HEK293 (cell line): ENCODE data around the gene PAXX.

ENCODE experiments used
- CTCF ChIA-PET: fragments of 350-600 bp; formaldehyde crosslinking; extraction: SDS; loops from one replicate; lab custom pipeline; 2021; ENCODE audit warnings: antibody characterized with exemption; lab: Yijun Ruan, JAX
- POLR2A ChIA-PET: fragments of 300-600 bp; formaldehyde crosslinking; extraction: SDS; loops from one replicate; lab custom pipeline; 2020; ENCODE audit warnings: antibody characterized with exemption, inconsistent platforms; lab: Yijun Ruan, JAX
- H3K27ac ChIP-seq: fragments of 200-500 bp; sonication (Bioruptor generic); 2 replicates; pipeline ENCODE4 v1.5.1; 2014; ENCODE audit warnings: low read depth, low read length, control low read depth, inconsistent platforms; ENCODE audit errors: extremely low read depth
- H3K36me3 ChIP-seq, 2 experiments: fragments of 200-500 bp in 1 of 2; sonication (Bioruptor generic) in 1 of 2; 1 replicate in 1 of 2; 2 replicates in 1 of 2; pipeline ENCODE4 v1.5.1; 2014 to 2017; ENCODE audit warnings: inconsistent platforms in 2 of 2, low read length in 2 of 2; ENCODE audit not compliant: control insufficient read depth in 2 of 2, insufficient read depth in 1 of 2
- H3K4me1 ChIP-seq: fragments of 200-500 bp; sonication (Bioruptor generic); 2 replicates; pipeline ENCODE4 v1.5.1; 2014; ENCODE audit warnings: mild to moderate bottlenecking, low read length, inconsistent platforms; ENCODE audit not compliant: control insufficient read depth, insufficient read depth
- H3K4me3 ChIP-seq: 2 replicates; pipeline ENCODE4 v1.5.1; 2011; ENCODE audit warnings: low read depth, mild to moderate bottlenecking, control low read depth, low read length, moderate library complexity
- H3K9me3 ChIP-seq: fragments of 200-500 bp; sonication (Bioruptor generic); 2 replicates; pipeline ENCODE4 v1.5.1; 2014; ENCODE audit warnings: low read depth, low read length, inconsistent platforms; ENCODE audit not compliant: control insufficient read depth, insufficient read depth
- BCL11A ChIP-seq: fragments of 450-650 bp; formaldehyde crosslinking; IDR thresholded peaks from 2 replicates; pipeline ENCODE4 v1.5.1; 2016; ENCODE audit warnings: low read depth, missing biosample characterization, missing genetic modification characterization
- BCL11B ChIP-seq: fragments of 450-650 bp; formaldehyde crosslinking; IDR thresholded peaks from 2 replicates; pipeline ENCODE4 v1.5.1; 2016; ENCODE audit warnings: low read depth, missing biosample characterization, missing genetic modification characterization
- GLIS1 ChIP-seq: fragments of 450-650 bp; formaldehyde crosslinking; IDR thresholded peaks from 2 replicates; pipeline ENCODE4 v1.5.1; 2016; ENCODE audit warnings: missing biosample characterization, missing genetic modification characterization
- KLF1 ChIP-seq: fragments of 450-650 bp; formaldehyde crosslinking; IDR thresholded peaks from 2 replicates; pipeline ENCODE4 v1.5.1; 2016; ENCODE audit warnings: missing biosample characterization, missing genetic modification characterization
- KLF10 ChIP-seq: fragments of 450-650 bp; IDR thresholded peaks from 2 replicates; pipeline ENCODE4 v1.5.1; 2018; ENCODE audit warnings: missing biosample characterization, mild to moderate bottlenecking, missing genetic modification characterization
- MEIS1 ChIP-seq: sonication (generic); formaldehyde crosslinking; IDR thresholded peaks from 2 replicates; pipeline ENCODE4 v1.8.1; 2022; ENCODE audit warnings: missing genetic modification reagents, mild to moderate bottlenecking, borderline replicate concordance
- PBX3 ChIP-seq: sonication (generic); formaldehyde crosslinking; IDR thresholded peaks from 2 replicates; pipeline ENCODE4 v1.8.1; 2022; ENCODE audit warnings: mild to moderate bottlenecking, moderate library complexity, missing genetic modification reagents
- SCRT1 ChIP-seq: fragments of 450-650 bp; formaldehyde crosslinking; IDR thresholded peaks from 2 replicates; pipeline ENCODE4 v1.5.1; 2016; ENCODE audit warnings: missing biosample characterization, missing genetic modification characterization, borderline replicate concordance
- YY2 ChIP-seq: fragments of 450-650 bp; formaldehyde crosslinking; IDR thresholded peaks from 2 replicates; pipeline ENCODE4 v1.5.1; 2016; ENCODE audit warnings: missing biosample characterization, missing genetic modification characterization
- ZFP41 ChIP-seq: fragments of 450-650 bp; formaldehyde crosslinking; IDR thresholded peaks from 2 replicates; pipeline ENCODE4 v1.5.1; 2016; ENCODE audit warnings: missing biosample characterization, missing genetic modification characterization, borderline replicate concordance
- ZNF10 ChIP-seq: fragments of 450-650 bp; formaldehyde crosslinking; IDR thresholded peaks from 2 replicates; pipeline ENCODE4 v1.5.1; 2017; ENCODE audit warnings: missing biosample characterization, missing genetic modification characterization
- ZNF114 ChIP-seq: fragments of 450-650 bp; formaldehyde crosslinking; IDR thresholded peaks from 2 replicates; pipeline ENCODE4 v1.5.0; 2017; ENCODE audit warnings: missing biosample characterization, missing genetic modification characterization
- ZNF16 ChIP-seq: fragments of 450-650 bp; formaldehyde crosslinking; IDR thresholded peaks from 2 replicates; pipeline ENCODE4 v1.5.1; 2016; ENCODE audit warnings: low read depth, missing biosample characterization, missing genetic modification characterization
- ZNF169 ChIP-seq: fragments of 450-650 bp; formaldehyde crosslinking; IDR thresholded peaks from 2 replicates; pipeline ENCODE4 v1.5.1; 2016; ENCODE audit warnings: missing biosample characterization, missing genetic modification characterization
- ZNF18 ChIP-seq: fragments of 450-650 bp; formaldehyde crosslinking; IDR thresholded peaks from 2 replicates; pipeline ENCODE4 v1.5.1; 2016; ENCODE audit warnings: missing biosample characterization, missing genetic modification characterization
- ZNF221 ChIP-seq: fragments of 450-650 bp; formaldehyde crosslinking; IDR thresholded peaks from 2 replicates; pipeline ENCODE4 v1.5.1; 2017; ENCODE audit warnings: missing biosample characterization, missing genetic modification characterization, borderline replicate concordance
- ZNF280C ChIP-seq: fragments of 450-650 bp; formaldehyde crosslinking; IDR thresholded peaks from 2 replicates; pipeline ENCODE4 v1.5.1; 2016; ENCODE audit warnings: missing biosample characterization, missing genetic modification characterization
- ZNF394 ChIP-seq: fragments of 450-650 bp; formaldehyde crosslinking; IDR thresholded peaks from 2 replicates; pipeline ENCODE4 v1.5.1; 2016; ENCODE audit warnings: missing biosample characterization, missing genetic modification characterization, mild to moderate bottlenecking, moderate library complexity, borderline replicate concordance
- ZNF416 ChIP-seq: fragments of 450-650 bp; formaldehyde crosslinking; IDR thresholded peaks from 2 replicates; pipeline ENCODE4 v1.5.1; 2016; ENCODE audit warnings: missing biosample characterization, missing genetic modification characterization
- ZNF423 ChIP-seq: fragments of 450-650 bp; formaldehyde crosslinking; IDR thresholded peaks from 2 replicates; pipeline ENCODE4 v1.5.1; 2016; ENCODE audit warnings: missing biosample characterization, missing genetic modification characterization
- ZNF433 ChIP-seq: fragments of 450-650 bp; formaldehyde crosslinking; IDR thresholded peaks from 2 replicates; pipeline ENCODE4 v1.5.1; 2016; ENCODE audit warnings: missing biosample characterization, missing genetic modification characterization, low read depth
- ZNF596 ChIP-seq: fragments of 450-650 bp; IDR thresholded peaks from 2 replicates; pipeline ENCODE4 v1.5.0; 2018; ENCODE audit warnings: missing biosample characterization, mild to moderate bottlenecking, missing genetic modification characterization, moderate library complexity
- ZNF624 ChIP-seq: fragments of 450-650 bp; formaldehyde crosslinking; IDR thresholded peaks from 2 replicates; pipeline ENCODE4 v1.5.1; 2017; ENCODE audit warnings: missing biosample characterization, missing genetic modification characterization
- ZNF626 ChIP-seq: fragments of 450-650 bp; sonication (Bioruptor Pico); formaldehyde crosslinking; IDR thresholded peaks from 2 replicates; pipeline ENCODE4 v1.5.1; 2018; ENCODE audit warnings: missing biosample characterization, missing genetic modification characterization, inconsistent platforms
- ZSCAN30 ChIP-seq: fragments of 450-650 bp; IDR thresholded peaks from 2 replicates; pipeline ENCODE4 v1.5.1; 2018; ENCODE audit warnings: missing biosample characterization, mild to moderate bottlenecking, missing genetic modification characterization, moderate library complexity
- ZSCAN4 ChIP-seq: fragments of 450-650 bp; formaldehyde crosslinking; IDR thresholded peaks from 2 replicates; pipeline ENCODE4 v1.5.1; 2017; ENCODE audit warnings: missing biosample characterization, missing genetic modification characterization
- TF ChIP-seq, protein P1 (sequence below): fragments of 450-650 bp; formaldehyde crosslinking; IDR thresholded peaks from 2 replicates; pipeline ENCODE4 v1.5.1; 2017; ENCODE audit warnings: missing biosample characterization, missing genetic modification characterization

PAXX gene

DNA sequence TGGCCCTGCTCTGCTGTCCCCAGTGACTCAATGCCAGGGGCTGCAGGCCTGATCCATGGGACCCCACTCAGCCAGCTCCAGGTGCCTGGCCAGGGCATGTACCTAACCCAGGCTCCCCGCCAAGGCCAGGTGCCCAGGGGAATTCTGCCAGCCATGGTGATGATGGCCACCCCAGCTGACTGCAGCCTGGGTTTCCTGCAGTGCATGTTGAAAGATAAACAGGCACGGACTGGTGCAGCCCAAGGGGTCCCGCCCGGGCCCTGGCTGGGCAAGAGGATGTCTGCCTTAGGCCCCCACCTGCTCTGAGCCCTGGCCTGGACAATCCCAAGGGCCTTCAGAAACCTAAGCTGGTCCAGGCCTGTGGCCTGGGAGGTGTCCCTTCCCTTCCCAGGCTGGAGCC, 34.6 kb downstream of the PAXX start (continued):
- TF ChIP-seq PBX3 (no peak), GLIS1 (peak; percentile 69), ZNF394 (tag by site-specific recombination) (no peak), ZNF221 (tag by site-specific recombination) (no peak), ZNF18 (tag by site-specific recombination) (no peak)

- ChIA-PET POLR2A (interaction anchor here (0.6 to 1.4 kb wide), 2 partner anchors 43 to 79 kb away, joined by 3 read pairs; no protein-coding TSS in a partner anchor), CTCF (interaction anchor here (0.7 to 5.8 kb wide), 20 partner anchors 8 to 244 kb away, joined by 3 to 86 read pairs (median 10); partner anchors contain the start of genes CLIC3, MAN1B1, NPDC1 and RNF224)
- H3K4me3 ChIP-seq, result peak within 1 kb of the TSS; percentile 42
- H3K4me1 ChIP-seq, result peaks cover 2% of the 10 kb centered on the region; the same call in 1 of the 2 replicates
- H3K27ac ChIP-seq, result peak within 1 kb of the TSS; percentile 66; the same call in 1 of the 2 replicates
- H3K36me3 ChIP-seq, result no peaks in the 10 kb centered on the region
- H3K9me3 ChIP-seq, result no peaks in the 10 kb centered on the region
- no peak for TF ChIP-seq ZNF624 (tag by site-specific recombination)
- TF ChIP-seq ZNF114 (tag by site-specific recombination), result no peak
- TF ChIP-seq ZNF416 (tag by site-specific recombination), result no peak
- no peak for TF ChIP-seq ZNF280C
- peak; percentile 39 for TF ChIP-seq KLF1
- TF ChIP-seq, protein P1, sequence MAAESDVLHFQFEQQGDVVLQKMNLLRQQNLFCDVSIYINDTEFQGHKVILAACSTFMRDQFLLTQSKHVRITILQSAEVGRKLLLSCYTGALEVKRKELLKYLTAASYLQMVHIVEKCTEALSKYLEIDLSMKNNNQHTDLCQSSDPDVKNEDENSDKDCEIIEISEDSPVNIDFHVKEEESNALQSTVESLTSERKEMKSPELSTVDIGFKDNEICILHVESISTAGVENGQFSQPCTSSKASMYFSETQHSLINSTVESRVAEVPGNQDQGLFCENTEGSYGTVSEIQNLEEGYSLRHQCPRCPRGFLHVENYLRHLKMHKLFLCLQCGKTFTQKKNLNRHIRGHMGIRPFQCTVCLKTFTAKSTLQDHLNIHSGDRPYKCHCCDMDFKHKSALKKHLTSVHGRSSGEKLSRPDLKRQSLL (tag by site-specific recombination), result no peak
- no peak for TF ChIP-seq ZNF626 (tag by site-specific recombination)
- TF ChIP-seq YY2, result no peak
- TF ChIP-seq KLF10 (tag by site-specific recombination), result no peak
- TF ChIP-seq BCL11B (tag by site-specific recombination), result peak; percentile 84
- no peak for TF ChIP-seq ZNF596 (tag by site-specific recombination)
- TF ChIP-seq SCRT1 (tag by site-specific recombination), result no peak
- TF ChIP-seq ZNF169 (tag by site-specific recombination), result no peak
- no peak for TF ChIP-seq ZNF423
- no peak for TF ChIP-seq MEIS1 (CRISPR knock-in tag)
- TF ChIP-seq ZNF10 (tag by site-specific recombination), result no peak
- TF ChIP-seq ZSCAN4, result no peak
- no peak for TF ChIP-seq ZNF16 (tag by site-specific recombination)
- no peak for TF ChIP-seq ZNF433 (tag by site-specific recombination)
- TF ChIP-seq ZSCAN30, result no peak
- no peak for TF ChIP-seq ZFP41
- TF ChIP-seq BCL11A, result no peak; the same call in 1 of the 2 replicates
Measured at GRCh38 chr9:137027369-137028262, 35.4 kb downstream of the PAXX start, which contains the start of gene ABCA2. Gene ABCA2 (minus strand): TSS chr9:137028237. CDS start chr9:137028140, 97 bp downstream.
